Stomach smooth muscle (tissue), 2 donors: ENCODE data around the gene AGO3.

Source experiments
- H3K27ac ChIP-seq: one replicate; pipeline ENCODE4 v1.7.0; 2013; ENCODE audit warnings: mild to moderate bottlenecking, low read length, inconsistent platforms
- H3K27me3 ChIP-seq, 2 donors: one replicate each; pipeline ENCODE4 v1.7.0; 2013; ENCODE audit warnings: low read length in 2 of 2; ENCODE audit not compliant: insufficient read depth in 2 of 2, control insufficient read depth in 1 of 2
- H3K36me3 ChIP-seq, 2 donors: one replicate each; pipeline ENCODE4 v1.7.0; 2013; ENCODE audit warnings: low read length in 2 of 2; ENCODE audit not compliant: control insufficient read depth in 2 of 2, insufficient read depth in 2 of 2
- H3K4me1 ChIP-seq: one replicate; pipeline ENCODE4 v1.7.0; 2013; ENCODE audit warnings: low read length; ENCODE audit not compliant: control insufficient read depth, insufficient read depth
- H3K4me3 ChIP-seq, 2 donors: one replicate each; pipeline ENCODE4 v1.7.0; 2013; ENCODE audit warnings: low read length in 2 of 2
- H3K9ac ChIP-seq, 2 donors: one replicate each; pipeline ENCODE4 v1.7.0; 2013; ENCODE audit warnings: low read length in 2 of 2, mild to moderate bottlenecking in 1 of 2
- H3K9me3 ChIP-seq, 2 donors: one replicate each; pipeline ENCODE4 v1.7.0; 2013; ENCODE audit warnings: low read length in 2 of 2; ENCODE audit not compliant: control insufficient read depth in 2 of 2
- donor health status: healthy.
- donor health status: Pancreatic carcinoma.

AGO3 gene

GRCh38 chr1:36040238-36040637 is 109.3 kb downstream of the AGO3 start:
- Histone ChIP-seq H3K27me3 (no peaks in the 10 kb centered on the region), H3K9me3 (no peaks in the 10 kb centered on the region), H3K27ac (no peak overlapping the region), H3K36me3 (peaks cover 12 to 18% of the 10 kb centered on the region in 2 donors), H3K4me1 (no peaks in the 10 kb centered on the region), H3K4me3 (no peak overlapping the region), H3K9ac (no peak overlapping the region)

- Histone ChIP-seq H3K27ac (no peak overlapping the region), H3K36me3 (peaks cover 19 to 32% of the 10 kb centered on the region in 2 donors), H3K27me3 (no peaks in the 10 kb centered on the region), H3K9me3 (no peaks in the 10 kb centered on the region), H3K4me1 (no peaks in the 10 kb centered on the region), H3K9ac (no peak overlapping the region), H3K4me3 (no peak overlapping the region)
Measured at GRCh38 chr1:36051821-36052220, 120.9 kb downstream of the AGO3 start.

GRCh38 chr1:36053978-36054377 is 123.1 kb downstream of the AGO3 start:
- no peak overlapping the region for H3K9ac ChIP-seq
- H3K36me3 ChIP-seq, result peaks cover 9 to 18% of the 10 kb centered on the region in 2 donors
- H3K4me1 ChIP-seq, result no peaks in the 10 kb centered on the region
- no peaks in the 10 kb centered on the region for H3K27me3 ChIP-seq
- H3K27ac ChIP-seq, result no peak overlapping the region
- H3K9me3 ChIP-seq, result no peaks in the 10 kb centered on the region
- H3K4me3 ChIP-seq, result no peak overlapping the region

- no peaks in the 10 kb centered on the region for H3K4me1 ChIP-seq
- H3K9ac ChIP-seq, result no peak overlapping the region
- H3K27me3 ChIP-seq, result no peaks in the 10 kb centered on the region
- H3K4me3 ChIP-seq, result no peak overlapping the region
- H3K36me3 ChIP-seq, result peaks cover 13 to 24% of the 10 kb centered on the region in 2 donors
- H3K9me3 ChIP-seq, result no peaks in the 10 kb centered on the region
- no peak overlapping the region for H3K27ac ChIP-seq
Measured at GRCh38 chr1:36055706-36056105, 124.8 kb downstream of the AGO3 start.

- H3K4me1 ChIP-seq, result no peaks in the 10 kb centered on the region
- peaks cover 3 to 7% of the 10 kb centered on the region in 2 donors for H3K36me3 ChIP-seq
- H3K27ac ChIP-seq, result no peak overlapping the region
- no peaks in the 10 kb centered on the region for H3K27me3 ChIP-seq
- no peak overlapping the region for H3K9ac ChIP-seq
- no peaks in the 10 kb centered on the region for H3K9me3 ChIP-seq
- H3K4me3 ChIP-seq, result no peak overlapping the region
Measured at GRCh38 chr1:36062315-36062714, 131.4 kb downstream of the AGO3 start.

- H3K27ac ChIP-seq, result no peak overlapping the region
- no peaks in the 10 kb centered on the region for H3K9me3 ChIP-seq
- peaks cover 0 to 3% of the 10 kb centered on the region in 2 donors for H3K36me3 ChIP-seq
- no peaks in the 10 kb centered on the region for H3K27me3 ChIP-seq
- no peak overlapping the region for H3K9ac ChIP-seq
- no peak overlapping the region for H3K4me3 ChIP-seq
- H3K4me1 ChIP-seq, result no peaks in the 10 kb centered on the region
Measured at GRCh38 chr1:36067871-36068270, 137.0 kb downstream of the AGO3 start.

- H3K4me1 ChIP-seq, result no peaks in the 10 kb centered on the region
- H3K9me3 ChIP-seq, result no peaks in the 10 kb centered on the region
- no peak overlapping the region for H3K9ac ChIP-seq
- H3K27ac ChIP-seq, result no peak overlapping the region
- no peak overlapping the region for H3K4me3 ChIP-seq
- peaks cover 0 to 3% of the 10 kb centered on the region in 2 donors for H3K36me3 ChIP-seq
- no peaks in the 10 kb centered on the region for H3K27me3 ChIP-seq
Measured at GRCh38 chr1:36068866-36069265, 138.0 kb downstream of the AGO3 start.

GRCh38 chr1:36070349-36070748 is 139.4 kb downstream of the AGO3 start:
- no peaks in the 10 kb centered on the region for H3K27me3 ChIP-seq

GRCh38 chr1:36076979-36077573 is 146.2 kb downstream of the AGO3 start:
- H3K36me3 ChIP-seq, result no peaks in the 10 kb centered on the region
- no peaks in the 10 kb centered on the region for H3K4me1 ChIP-seq

More at GRCh38 chr1:36070349-36070748, 139.4 kb downstream of the AGO3 start:
- Histone ChIP-seq H3K27ac (no peak overlapping the region), H3K36me3 (peaks cover 0 to 3% of the 10 kb centered on the region in 2 donors), H3K4me3 (no peak overlapping the region), H3K4me1 (no peaks in the 10 kb centered on the region), H3K9me3 (no peaks in the 10 kb centered on the region), H3K9ac (no peak overlapping the region)

GRCh38 chr1:36080236-36080635 is 149.3 kb downstream of the AGO3 start:
- Histone ChIP-seq H3K4me1 (peaks cover 15% of the 10 kb centered on the region), H3K9me3 (no peaks in the 10 kb centered on the region), H3K4me3 (no peak overlapping the region), H3K27ac (no peak overlapping the region), H3K27me3 (peaks cover 7 to 10% of the 10 kb centered on the region in 2 donors), H3K36me3 (no peaks in the 10 kb centered on the region), H3K9ac (no peak overlapping the region)

More at GRCh38 chr1:36076979-36077573, 146.2 kb downstream of the AGO3 start:
- no peak overlapping the region for H3K4me3 ChIP-seq
- no peaks in the 10 kb centered on the region for H3K27me3 ChIP-seq
- H3K9ac ChIP-seq, result no peak overlapping the region
- no peaks in the 10 kb centered on the region for H3K9me3 ChIP-seq
- no peak overlapping the region for H3K27ac ChIP-seq

- H3K4me3 ChIP-seq, result no peak overlapping the region
- no peaks in the 10 kb centered on the region for H3K9me3 ChIP-seq
- peaks cover 7 to 13% of the 10 kb centered on the region in 2 donors for H3K27me3 ChIP-seq
- H3K27ac ChIP-seq, result no peak overlapping the region
- no peaks in the 10 kb centered on the region for H3K36me3 ChIP-seq
- H3K9ac ChIP-seq, result no peak overlapping the region
- H3K4me1 ChIP-seq, result peaks cover 15% of the 10 kb centered on the region
Measured at GRCh38 chr1:36080801-36081200, 149.9 kb downstream of the AGO3 start.
